GM18508 (cell line): Measurements from ENCODE around the gene CALN1.
"Not testable (repeated sequence)": the region's sequence is repeated elsewhere in the genome, so short reads cannot be mapped to it uniquely, and the experiment has no call there.

Experiments used
- ATAC-seq: cut with Tn5 transposase; IDR thresholded peaks from one replicate; pipeline ENCODE4 v1.9.1; 2021; ENCODE audit warnings: moderate number of reproducible peaks; ENCODE audit not compliant: insufficient read depth, unreplicated experiment

CALN1 gene

GRCh38 chr7:72213081-72213480 is 199.1 kb downstream of the CALN1 start:
- no peak for ATAC-seq

- ATAC-seq, result no peak
Observed at GRCh38 chr7:72211175-72211574, 201.0 kb downstream of the CALN1 start.

GRCh38 chr7:72209006-72209405 is 203.1 kb downstream of the CALN1 start:
- not testable (repeated sequence) for ATAC-seq

- no peak for ATAC-seq
Observed at GRCh38 chr7:72196176-72196575, 216.0 kb downstream of the CALN1 start.

- ATAC-seq, result no peak
Observed at GRCh38 chr7:72190919-72191318, 221.2 kb downstream of the CALN1 start.

GRCh38 chr7:72190146-72190545 is 222.0 kb downstream of the CALN1 start:
- ATAC-seq, result no peak

GRCh38 chr7:72187179-72187578 is 225.0 kb downstream of the CALN1 start:
- no peak for ATAC-seq

GRCh38 chr7:72183835-72184234 is 228.3 kb downstream of the CALN1 start:
- ATAC-seq, result no peak

- ATAC-seq, result no peak
Observed at GRCh38 chr7:72182036-72182435, 230.1 kb downstream of the CALN1 start.

GRCh38 chr7:72176875-72177274 is 235.3 kb downstream of the CALN1 start:
- no peak for ATAC-seq

GRCh38 chr7:72170475-72170874 is 241.7 kb downstream of the CALN1 start:
- ATAC-seq, result no peak

- ATAC-seq, result no peak
Observed at GRCh38 chr7:72163271-72163670, 248.9 kb downstream of the CALN1 start.

GRCh38 chr7:72161534-72161933 is 250.6 kb downstream of the CALN1 start:
- ATAC-seq, result no peak

GRCh38 chr7:72159911-72160310 is 252.2 kb downstream of the CALN1 start:
- ATAC-seq, result no peak

- ATAC-seq, result no peak
Observed at GRCh38 chr7:72156671-72157070, 255.5 kb downstream of the CALN1 start.

- no peak for ATAC-seq
Observed at GRCh38 chr7:72153132-72153512, 259.0 kb downstream of the CALN1 start.

GRCh38 chr7:72152161-72153131 is 259.7 kb downstream of the CALN1 start:
- no peak for ATAC-seq

- no peak for ATAC-seq
Observed at GRCh38 chr7:72140566-72140965, 271.6 kb downstream of the CALN1 start.

- ATAC-seq, result no peak
Observed at GRCh38 chr7:72127136-72127535, 285.0 kb downstream of the CALN1 start.

- ATAC-seq, result no peak
Observed at GRCh38 chr7:72123913-72124312, 288.2 kb downstream of the CALN1 start.

- ATAC-seq, result no peak
Observed at GRCh38 chr7:72118366-72118765, 293.8 kb downstream of the CALN1 start.

- no peak for ATAC-seq
Observed at GRCh38 chr7:72114129-72114528, 298.0 kb downstream of the CALN1 start.
